ENCODE measurements around the gene FBXO45. TPM values are rescaled to one million over a fixed set of nuclear protein-coding genes. Genes with fewer than 3 reads are reported as not detected.
A peak's percentile ranks its signal among the peaks of the same experiment; 100 is the strongest.

FBXO45 gene
- total and polyA plus RNA-seq, 7 experiments from 2014 or later: 1.2 to 15.9 (median 5.0) TPM

DNA sequence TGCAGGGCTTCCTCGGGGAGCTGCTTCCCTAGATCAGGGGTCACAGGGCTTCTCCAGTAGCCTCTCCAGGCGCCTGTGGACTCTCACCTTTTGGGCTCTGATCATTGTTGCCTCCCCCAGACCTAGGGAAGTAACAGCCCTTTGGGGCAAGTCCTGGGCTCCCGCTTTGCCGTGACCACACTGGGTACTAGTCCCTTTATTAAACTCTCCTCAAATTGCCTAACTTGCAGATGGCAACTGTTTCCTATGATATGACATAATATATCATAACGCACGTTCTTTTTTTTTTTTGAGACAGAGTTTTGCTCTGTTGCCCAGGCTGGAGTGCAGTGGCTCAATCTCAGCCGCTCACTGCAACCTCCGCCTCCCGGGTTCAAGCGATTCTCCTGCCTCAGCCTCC, 53.2 kb downstream of the FBXO45 start:
- no peak overlapping the region for H3K4me3 ChIP-seq (ENCODE audit: low read length)
- H3K9me3 ChIP-seq (ENCODE audit: control insufficient read depth in 2 of 3, low read length in 3 of 3): no peaks in the 10 kb centered on the region
- Mint-ChIP-seq H3K27me3 (no peaks in the 10 kb centered on the region), H3K36me3 (peaks cover 0 to 10% (median 0%) of the 10 kb centered on the region in 5 donors), H3K9me3 (no peaks in the 10 kb centered on the region), H3K4me3 (no peak overlapping the region), H3K4me1 (peaks cover 25 to 44% (median 38%) of the 10 kb centered on the region in 7 donors), H3K27ac (peak overlapping the region in 1 of 9 donors; percentile 25)
- ATAC-seq: no peak
- no peak overlapping the region for H3K27ac ChIP-seq (ENCODE audit: low read depth, low read length)
- DNase-seq: no peak
- intact Hi-C loops (cut with micrococcal nuclease): no loop called here
- peaks cover 6% of the 10 kb centered on the region in 2 donors for H3K4me1 ChIP-seq (ENCODE audit: control insufficient read depth in 2 of 2, insufficient read depth in 2 of 2, low read length in 2 of 2)
- no peaks in the 10 kb centered on the region for H3K36me3 ChIP-seq (ENCODE audit: control insufficient read depth in 2 of 3, insufficient read depth in 3 of 3, low read length in 3 of 3)
- ChIA-PET CTCF (interaction anchor here (0.6 to 1.2 kb wide), 3 partner anchors 13 to 42 kb away, joined by 3 to 4 read pairs (median 3); no protein-coding TSS in a partner anchor), POLR2A (interaction anchor here (1.2 to 2.7 kb wide), 2 partner anchors 10 to 11 kb away, joined by 4 to 17 read pairs; no protein-coding TSS in a partner anchor)
- H3K27me3 ChIP-seq (ENCODE audit: control insufficient read depth in 2 of 2, insufficient read depth in 2 of 2, low read length in 2 of 2): no peaks in the 10 kb centered on the region

DNA sequence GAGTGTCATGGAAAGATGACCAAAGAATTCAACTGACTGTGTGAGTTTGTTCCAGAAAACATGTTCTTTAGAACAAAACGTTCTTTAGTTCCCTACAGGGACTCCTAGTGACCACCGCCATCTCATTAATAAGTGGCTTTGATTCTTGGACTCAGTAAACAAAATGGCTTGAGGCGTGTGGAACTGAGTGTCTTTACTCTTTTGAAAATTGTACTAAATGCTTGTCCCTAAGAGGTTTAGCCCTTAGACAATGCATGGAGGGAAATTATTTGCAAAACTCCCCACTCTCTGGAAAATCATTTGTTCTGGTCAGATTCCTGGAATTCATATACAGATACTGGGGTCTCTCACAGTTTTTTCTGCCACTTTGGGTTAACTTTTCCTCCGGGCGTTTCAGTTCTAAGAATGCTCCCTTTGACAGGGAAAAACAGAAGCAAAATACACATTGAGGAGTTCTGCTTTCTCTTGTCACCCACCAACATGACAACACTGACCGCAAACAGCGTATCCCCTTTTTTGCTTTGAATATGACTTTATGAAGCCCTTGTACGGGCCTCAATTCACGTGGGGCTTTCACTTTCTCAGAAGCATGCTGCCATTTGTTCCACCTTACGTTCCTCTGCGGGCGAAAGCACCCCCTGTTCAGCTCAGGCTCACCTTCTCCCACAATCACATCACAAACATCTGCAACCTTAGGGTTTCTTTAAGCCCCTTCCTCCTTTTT, 55.8 kb downstream of the FBXO45 start:
- Mint-ChIP-seq H3K9me3 (no peaks in the 10 kb centered on the region), H3K36me3 (peaks cover 0 to 10% (median 0%) of the 10 kb centered on the region in 5 donors), H3K4me3 (peak overlapping the region; percentile 79 to 98 (median 87)), H3K27ac (peak overlapping the region; percentile 86 to 97 (median 93)), H3K4me1 (peaks cover 20 to 46% (median 38%) of the 10 kb centered on the region in 7 donors), H3K27me3 (no peaks in the 10 kb centered on the region)
- intact Hi-C loops (cut with micrococcal nuclease): loop anchor here (1.0 kb wide), 1 partner anchor 8 kb away; no protein-coding TSS in a partner anchor
- DNase-seq: peak in 1 of 9 donors; percentile 36
- Histone ChIP-seq H3K27ac (ENCODE audit: low read depth, low read length) (peak overlapping the region; percentile 8), H3K4me1 (ENCODE audit: control insufficient read depth in 2 of 2, insufficient read depth in 2 of 2, low read length in 2 of 2) (peaks cover 6 to 7% of the 10 kb centered on the region in 2 donors), H3K27me3 (ENCODE audit: control insufficient read depth in 2 of 2, insufficient read depth in 2 of 2, low read length in 2 of 2) (no peaks in the 10 kb centered on the region), H3K9me3 (ENCODE audit: control insufficient read depth in 2 of 3, low read length in 3 of 3) (no peaks in the 10 kb centered on the region), H3K36me3 (ENCODE audit: control insufficient read depth in 2 of 3, insufficient read depth in 3 of 3, low read length in 3 of 3) (no peaks in the 10 kb centered on the region), H3K4me3 (ENCODE audit: low read length) (peak overlapping the region; percentile 50)
- CTCF ChIA-PET: interaction anchor here (1.2 to 1.7 kb wide), 2 partner anchors 15 to 61 kb away, joined by 3 to 4 read pairs; no protein-coding TSS in a partner anchor
- peak; percentile 80 for ATAC-seq
- POLR2A ChIA-PET: interaction anchor here (0.6 kb wide), 1 partner anchor 70 kb away, joined by 3 read pairs; no protein-coding TSS in a partner anchor

GRCh38 chr3:196624907-196625306, 56.4 kb downstream of the FBXO45 start:
- ChIA-PET CTCF (interaction anchor here (1.7 kb wide), 1 partner anchor 16 kb away, joined by 4 read pairs; no protein-coding TSS in a partner anchor), POLR2A (no interaction called here)
- Histone ChIP-seq H3K9me3 (ENCODE audit: control insufficient read depth in 2 of 3, low read length in 3 of 3) (no peaks in the 10 kb centered on the region), H3K27me3 (ENCODE audit: control insufficient read depth in 2 of 2, insufficient read depth in 2 of 2, low read length in 2 of 2) (no peaks in the 10 kb centered on the region), H3K36me3 (ENCODE audit: control insufficient read depth in 2 of 3, insufficient read depth in 3 of 3, low read length in 3 of 3) (no peaks in the 10 kb centered on the region), H3K4me1 (ENCODE audit: control insufficient read depth in 2 of 2, insufficient read depth in 2 of 2, low read length in 2 of 2) (peaks cover 11 to 14% of the 10 kb centered on the region in 2 donors), H3K27ac (ENCODE audit: low read depth, low read length) (no peak overlapping the region), H3K4me3 (ENCODE audit: low read length) (peak overlapping the region; percentile 50)
- Mint-ChIP-seq H3K27me3 (no peaks in the 10 kb centered on the region), H3K9me3 (no peaks in the 10 kb centered on the region), H3K36me3 (peaks cover 0 to 11% (median 0%) of the 10 kb centered on the region in 5 donors), H3K27ac (peak overlapping the region in 8 of 9 donors; percentile 86 to 97 (median 93)), H3K4me1 (peaks cover 21 to 52% (median 41%) of the 10 kb centered on the region in 7 donors), H3K4me3 (peak overlapping the region; percentile 79 to 98 (median 87))
- DNase-seq (no peak), ATAC-seq (peak; percentile 63)
- intact Hi-C loops (cut with micrococcal nuclease): loop anchor here (1.0 kb wide), 1 partner anchor 7 kb away; no protein-coding TSS in a partner anchor

- H3K4me1 ChIP-seq (ENCODE audit: control insufficient read depth in 2 of 2, insufficient read depth in 2 of 2, low read length in 2 of 2): peaks cover 15 to 18% of the 10 kb centered on the region in 2 donors
- POLR2A ChIA-PET: no interaction called here
- no peak overlapping the region for H3K27ac ChIP-seq (ENCODE audit: low read depth, low read length)
- peak overlapping the region; percentile 45 to 98 (median 77) for H3K4me3 Mint-ChIP-seq
- ATAC-seq: no peak
- peaks cover 25 to 56% (median 43%) of the 10 kb centered on the region in 7 donors for H3K4me1 Mint-ChIP-seq
- peaks cover 0 to 14% (median 0%) of the 10 kb centered on the region in 5 donors for H3K36me3 Mint-ChIP-seq
- CTCF ChIA-PET: no interaction called here
- intact Hi-C loops (cut with micrococcal nuclease): no loop called here
- no peaks in the 10 kb centered on the region for H3K27me3 Mint-ChIP-seq
- H3K27me3 ChIP-seq (ENCODE audit: control insufficient read depth in 2 of 2, insufficient read depth in 2 of 2, low read length in 2 of 2): no peaks in the 10 kb centered on the region
- no peaks in the 10 kb centered on the region for H3K9me3 ChIP-seq (ENCODE audit: control insufficient read depth in 2 of 3, low read length in 3 of 3)
- H3K36me3 ChIP-seq (ENCODE audit: control insufficient read depth in 2 of 3, insufficient read depth in 3 of 3, low read length in 3 of 3): no peaks in the 10 kb centered on the region
- H3K27ac Mint-ChIP-seq: peak overlapping the region in 7 of 9 donors; percentile 13 to 97 (median 86)
- H3K9me3 Mint-ChIP-seq: no peaks in the 10 kb centered on the region
- DNase-seq: no peak
- no peak overlapping the region for H3K4me3 ChIP-seq (ENCODE audit: low read length)
Measured at GRCh38 chr3:196625331-196625730, 56.9 kb downstream of the FBXO45 start.

- Mint-ChIP-seq H3K4me1 (peaks cover 35 to 67% (median 54%) of the 10 kb centered on the region in 7 donors), H3K4me3 (no peak overlapping the region), H3K27me3 (no peaks in the 10 kb centered on the region), H3K9me3 (no peaks in the 10 kb centered on the region), H3K36me3 (peaks cover 0 to 13% (median 0%) of the 10 kb centered on the region in 5 donors), H3K27ac (peak overlapping the region in 1 of 9 donors; percentile 31)
- ATAC-seq: no peak
- H3K27ac ChIP-seq (ENCODE audit: low read depth, low read length): no peak overlapping the region
- no peak overlapping the region for H3K4me3 ChIP-seq (ENCODE audit: low read length)
- H3K4me1 ChIP-seq (ENCODE audit: control insufficient read depth in 2 of 2, insufficient read depth in 2 of 2, low read length in 2 of 2): peaks cover 33 to 34% of the 10 kb centered on the region in 2 donors
- intact Hi-C loops (cut with micrococcal nuclease): no loop called here
- ChIA-PET CTCF (no interaction called here), POLR2A (interaction anchor here (1.0 to 6.5 kb wide), 6 partner anchors 12 to 60 kb away, joined by 3 to 70 read pairs (median 4); partner anchors contain the start of genes FBXO45, NRROS and WDR53)
- no peaks in the 10 kb centered on the region for H3K36me3 ChIP-seq (ENCODE audit: control insufficient read depth in 2 of 3, insufficient read depth in 3 of 3, low read length in 3 of 3)
- H3K27me3 ChIP-seq (ENCODE audit: control insufficient read depth in 2 of 2, insufficient read depth in 2 of 2, low read length in 2 of 2): no peaks in the 10 kb centered on the region
- no peak for DNase-seq
- no peaks in the 10 kb centered on the region for H3K9me3 ChIP-seq (ENCODE audit: control insufficient read depth in 2 of 3, low read length in 3 of 3)
Measured at GRCh38 chr3:196627918-196628231, 59.4 kb downstream of the FBXO45 start.

- ATAC-seq (no peak), DNase-seq (no peak)
- H3K9me3 ChIP-seq (ENCODE audit: control insufficient read depth in 2 of 3, low read length in 3 of 3): no peaks in the 10 kb centered on the region
- Mint-ChIP-seq H3K4me3 (peak overlapping the region in 6 of 10 donors; percentile 28 to 89 (median 56)), H3K36me3 (peaks cover 0 to 14% (median 0%) of the 10 kb centered on the region in 5 donors), H3K27me3 (no peaks in the 10 kb centered on the region), H3K27ac (peak overlapping the region; percentile 68 to 99 (median 96)), H3K9me3 (no peaks in the 10 kb centered on the region), H3K4me1 (peaks cover 41 to 71% (median 64%) of the 10 kb centered on the region in 7 donors)
- ChIA-PET CTCF (interaction anchor here (1.1 to 1.4 kb wide), 4 partner anchors 11 to 25 kb away, joined by 4 to 10 read pairs (median 5); no protein-coding TSS in a partner anchor), POLR2A (interaction anchor here (0.7 to 6.5 kb wide), 7 partner anchors 11 to 101 kb away, joined by 3 to 70 read pairs (median 4); partner anchors contain the start of genes FBXO45, NRROS and WDR53)
- H3K27ac ChIP-seq (ENCODE audit: low read depth, low read length): no peak overlapping the region
- no peaks in the 10 kb centered on the region for H3K36me3 ChIP-seq (ENCODE audit: control insufficient read depth in 2 of 3, insufficient read depth in 3 of 3, low read length in 3 of 3)
- no peaks in the 10 kb centered on the region for H3K27me3 ChIP-seq (ENCODE audit: control insufficient read depth in 2 of 2, insufficient read depth in 2 of 2, low read length in 2 of 2)
- peaks cover 32 to 33% of the 10 kb centered on the region in 2 donors for H3K4me1 ChIP-seq (ENCODE audit: control insufficient read depth in 2 of 2, insufficient read depth in 2 of 2, low read length in 2 of 2)
- intact Hi-C loops (cut with micrococcal nuclease): no loop called here
- H3K4me3 ChIP-seq (ENCODE audit: low read length): no peak overlapping the region
Measured at GRCh38 chr3:196629228-196629627, 60.8 kb downstream of the FBXO45 start.
